ENCODE measurements around the gene DYRK3. TPM values are rescaled to one million over a fixed set of nuclear protein-coding genes. Genes with fewer than 3 reads are reported as not detected.

Gene DYRK3
- total and polyA plus RNA-seq, 2 of the 13 experiments (the other 11 are each of a cell fraction or from before 2014, with no cell fraction given): 0.48 to 2.8 TPM

- TF ChIP-seq ZBTB10 (CRISPR knock-in tag; IDR thresholded peaks at IDR 0.05; ENCODE audit: borderline replicate concordance) (peak; percentile 78; the same call in 1 of the 2 replicates), TIGD3 (CRISPR knock-in tag; IDR thresholded peaks at IDR 0.05; ENCODE audit: borderline replicate concordance) (no peak; the same call in 1 of the 2 replicates), FOXM1 (CRISPR knock-in tag; IDR thresholded peaks at IDR 0.05) (peak; percentile 68; the same call in 1 of the 2 replicates), CEBPB (IDR thresholded peaks at IDR 0.05; ENCODE audit: borderline replicate concordance, low read depth, low read length) (no peak), USF2 (IDR thresholded peaks at IDR 0.05; ENCODE audit: low read depth, low read length) (no peak), USF2 (CRISPR knock-in tag; IDR thresholded peaks at IDR 0.05; ENCODE audit: borderline replicate concordance) (no peak; the same call in 1 of the 2 replicates), ZNF160 (CRISPR knock-in tag; IDR thresholded peaks at IDR 0.05) (peak; percentile 84; the same call in 1 of the 2 replicates), SCMH1 (CRISPR knock-in tag; IDR thresholded peaks at IDR 0.05; ENCODE audit: borderline replicate concordance) (no peak), SOX5 (CRISPR knock-in tag; IDR thresholded peaks at IDR 0.05; ENCODE audit: borderline replicate concordance) (peak; percentile 67; the same call in 1 of the 2 replicates), ZFP82 (CRISPR knock-in tag; IDR thresholded peaks at IDR 0.05; ENCODE audit: borderline replicate concordance) (peak; percentile 69; the same call in 1 of the 2 replicates), ZNF138 (CRISPR knock-in tag; IDR thresholded peaks at IDR 0.05; ENCODE audit: low read depth) (peak; percentile 86; the same call in 1 of the 2 replicates), ZFP36L1 (CRISPR knock-in tag; IDR thresholded peaks at IDR 0.05) (no peak), ETV5 (CRISPR knock-in tag; IDR thresholded peaks at IDR 0.05; ENCODE audit: borderline replicate concordance) (peak; percentile 62), ZBTB2 (CRISPR knock-in tag; IDR thresholded peaks at IDR 0.05; ENCODE audit: low read depth) (0 out of 2 replicates have a peak, but pooled peaks have one; percentile 71), ZXDC (CRISPR knock-in tag; IDR thresholded peaks at IDR 0.05) (peak; percentile 93)
These were observed 23.0 kb upstream of the DYRK3 start, which contains the start of gene EIF2D (continued) for GRCh38 chr1:206612129-206612876.
